HepG2 (cell line): ENCODE data around the gene VWA1. TPM values are rescaled to one million over a fixed set of nuclear protein-coding genes. Genes with fewer than 3 reads are reported as not detected.

ENCODE experiments used
- JUN ChIP-seq: sonication (generic); formaldehyde crosslinking; IDR thresholded peaks from 2 replicates; pipeline ENCODE4 v1.4.0; 2020; ENCODE audit warnings: mild to moderate bottlenecking, missing genetic modification reagents
- KDM4B ChIP-seq: sonication (generic); formaldehyde crosslinking; IDR thresholded peaks from 2 replicates; pipeline ENCODE4 v1.4.0; 2020; ENCODE audit warnings: missing genetic modification reagents
- MATR3 ChIP-seq: sonication (generic); formaldehyde crosslinking; IDR thresholded peaks from 2 replicates; pipeline ENCODE4 v1.4.0; 2020; ENCODE audit warnings: missing genetic modification reagents
- NFYC ChIP-seq: IDR thresholded peaks from 2 replicates; pipeline ENCODE4 v1.6.1; 2016; ENCODE audit warnings: missing genetic modification reagents, missing compliant biosample characterization
- PPARG ChIP-seq: conservative IDR thresholded peaks from 2 replicates; pipeline ENCODE4 v1.6.1; 2016; ENCODE audit warnings: missing biosample characterization, missing genetic modification reagents
- RBAK ChIP-seq: sonication (generic); formaldehyde crosslinking; IDR thresholded peaks from 2 replicates; pipeline ENCODE4 v1.5.1; 2020; ENCODE audit warnings: mild to moderate bottlenecking, missing genetic modification reagents
- SAFB2 ChIP-seq: sonication (generic); formaldehyde crosslinking; IDR thresholded peaks from 2 replicates; pipeline ENCODE4 v1.5.1; 2020; ENCODE audit warnings: missing genetic modification reagents, low read depth, mild to moderate bottlenecking, borderline replicate concordance
- ZNF619 ChIP-seq: sonication (generic); formaldehyde crosslinking; IDR thresholded peaks from 2 replicates; pipeline ENCODE4 v1.4.0; 2020; ENCODE audit warnings: mild to moderate bottlenecking, missing genetic modification reagents
- ZNF772 ChIP-seq: sonication (generic); formaldehyde crosslinking; IDR thresholded peaks from 2 replicates; pipeline ENCODE4 v1.5.0; 2020; ENCODE audit warnings: mild to moderate bottlenecking, missing genetic modification reagents
- ZSCAN12 ChIP-seq: sonication (generic); formaldehyde crosslinking; IDR thresholded peaks from 2 replicates; pipeline ENCODE4 v1.9.0; 2021; ENCODE audit warnings: mild to moderate bottlenecking, missing genetic modification reagents
- ZSCAN21 ChIP-seq: sonication (generic); formaldehyde crosslinking; IDR thresholded peaks from 2 replicates; pipeline ENCODE4 v1.8.0; 2022; ENCODE audit warnings: mild to moderate bottlenecking, missing genetic modification reagents, moderate library complexity, borderline replicate concordance
- polyA plus RNA-seq, 8 experiments: library from polyadenylated mRNA; depleted of rRNA in 3 of 8; stranded (reverse) in 7 of 8; unstranded in 1 of 8; fragments of >200 nt; fragmentation: Illumina TruSeq in 4 of 8; extraction: Trizol in 4 of 8; gene quantifications; 2 replicates each; pipeline versions ENCODE4 v1.2.1 to v1.2.3, GENCODE V29; 2011 to 2016; ENCODE audit warnings: low read depth in 4 of 8, missing spikeins in 1 of 8, mixed read lengths in 1 of 8; ENCODE audit not compliant: insufficient read depth in 1 of 8
- total RNA-seq, 5 experiments: library from RNA; depleted of rRNA; stranded (reverse); fragments of >200 nt; fragmentation: Illumina TruSeq; extraction: Trizol; gene quantifications; 2 replicates each; pipeline ENCODE4 v1.2.3, GENCODE V29; 2016; ENCODE audit warnings: low read depth in 1 of 5
- TF ChIP-seq, protein P1 (sequence below): sonication (generic); formaldehyde crosslinking; IDR thresholded peaks from 2 replicates; pipeline ENCODE4 v1.4.0; 2020; ENCODE audit warnings: missing genetic modification reagents
- TF ChIP-seq, protein P2 (sequence below): sonication (generic); formaldehyde crosslinking; IDR thresholded peaks from 2 replicates; pipeline ENCODE4 v1.5.1; 2020; ENCODE audit warnings: mild to moderate bottlenecking, missing genetic modification reagents, moderate library complexity
- TF ChIP-seq, protein P3 (sequence below): sonication (generic); formaldehyde crosslinking; IDR thresholded peaks from 2 replicates; pipeline ENCODE4 v1.4.0; 2020; ENCODE audit warnings: mild to moderate bottlenecking, missing genetic modification reagents
- TF ChIP-seq, protein P4 (sequence below): sonication (generic); formaldehyde crosslinking; IDR thresholded peaks from 2 replicates; pipeline ENCODE4 v1.8.1; 2023; ENCODE audit warnings: mild to moderate bottlenecking, moderate library complexity, missing genetic modification reagents

Gene VWA1
- total and polyA plus RNA-seq, 2 of the 13 experiments (the other 11 are each of a cell fraction or from before 2014, with no cell fraction given): 40.9 to 57.5 TPM

DNA sequence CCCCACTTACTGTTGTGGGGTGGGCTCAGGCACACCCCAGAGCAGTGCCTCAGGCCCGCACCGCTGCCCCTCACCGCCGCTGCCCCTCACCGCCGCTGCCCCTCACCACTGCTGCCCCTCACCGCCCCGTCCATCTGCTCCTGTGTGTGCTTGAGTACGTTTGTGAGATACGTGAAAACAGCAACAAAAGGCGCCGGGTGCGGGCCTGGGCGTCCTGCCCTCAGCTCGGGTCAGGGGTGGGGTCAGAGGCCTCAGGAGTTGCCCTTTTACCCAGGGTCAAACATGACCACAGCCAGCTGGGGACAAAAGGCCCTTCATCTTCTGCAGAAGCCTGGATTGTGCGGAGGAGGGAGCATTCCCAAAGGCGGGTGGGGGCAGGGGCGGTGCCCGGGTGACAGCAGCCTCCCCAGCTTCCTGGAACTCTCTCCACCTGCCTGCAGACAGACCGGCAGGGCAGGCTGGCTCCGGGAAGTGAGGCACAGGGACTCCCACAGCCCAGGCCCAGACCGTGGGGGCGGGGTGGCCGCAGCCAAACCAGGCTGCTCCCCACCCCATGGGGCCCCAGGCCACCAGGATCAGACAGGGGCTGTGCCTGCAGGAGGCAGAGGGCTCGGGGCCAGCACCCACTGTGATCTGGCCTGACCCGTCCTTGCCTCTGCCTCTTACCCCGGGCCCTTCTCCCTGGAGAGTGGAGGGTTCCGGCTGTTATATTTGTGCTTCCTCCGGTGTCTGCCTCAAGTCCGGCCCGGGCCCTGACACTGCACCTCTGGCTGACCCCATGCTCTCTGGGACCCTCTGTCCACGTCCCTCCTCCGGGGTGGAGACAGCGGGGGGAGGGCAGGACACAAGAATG is 2.3 kb upstream of the VWA1 start (continued):
- TF ChIP-seq, protein P1, sequence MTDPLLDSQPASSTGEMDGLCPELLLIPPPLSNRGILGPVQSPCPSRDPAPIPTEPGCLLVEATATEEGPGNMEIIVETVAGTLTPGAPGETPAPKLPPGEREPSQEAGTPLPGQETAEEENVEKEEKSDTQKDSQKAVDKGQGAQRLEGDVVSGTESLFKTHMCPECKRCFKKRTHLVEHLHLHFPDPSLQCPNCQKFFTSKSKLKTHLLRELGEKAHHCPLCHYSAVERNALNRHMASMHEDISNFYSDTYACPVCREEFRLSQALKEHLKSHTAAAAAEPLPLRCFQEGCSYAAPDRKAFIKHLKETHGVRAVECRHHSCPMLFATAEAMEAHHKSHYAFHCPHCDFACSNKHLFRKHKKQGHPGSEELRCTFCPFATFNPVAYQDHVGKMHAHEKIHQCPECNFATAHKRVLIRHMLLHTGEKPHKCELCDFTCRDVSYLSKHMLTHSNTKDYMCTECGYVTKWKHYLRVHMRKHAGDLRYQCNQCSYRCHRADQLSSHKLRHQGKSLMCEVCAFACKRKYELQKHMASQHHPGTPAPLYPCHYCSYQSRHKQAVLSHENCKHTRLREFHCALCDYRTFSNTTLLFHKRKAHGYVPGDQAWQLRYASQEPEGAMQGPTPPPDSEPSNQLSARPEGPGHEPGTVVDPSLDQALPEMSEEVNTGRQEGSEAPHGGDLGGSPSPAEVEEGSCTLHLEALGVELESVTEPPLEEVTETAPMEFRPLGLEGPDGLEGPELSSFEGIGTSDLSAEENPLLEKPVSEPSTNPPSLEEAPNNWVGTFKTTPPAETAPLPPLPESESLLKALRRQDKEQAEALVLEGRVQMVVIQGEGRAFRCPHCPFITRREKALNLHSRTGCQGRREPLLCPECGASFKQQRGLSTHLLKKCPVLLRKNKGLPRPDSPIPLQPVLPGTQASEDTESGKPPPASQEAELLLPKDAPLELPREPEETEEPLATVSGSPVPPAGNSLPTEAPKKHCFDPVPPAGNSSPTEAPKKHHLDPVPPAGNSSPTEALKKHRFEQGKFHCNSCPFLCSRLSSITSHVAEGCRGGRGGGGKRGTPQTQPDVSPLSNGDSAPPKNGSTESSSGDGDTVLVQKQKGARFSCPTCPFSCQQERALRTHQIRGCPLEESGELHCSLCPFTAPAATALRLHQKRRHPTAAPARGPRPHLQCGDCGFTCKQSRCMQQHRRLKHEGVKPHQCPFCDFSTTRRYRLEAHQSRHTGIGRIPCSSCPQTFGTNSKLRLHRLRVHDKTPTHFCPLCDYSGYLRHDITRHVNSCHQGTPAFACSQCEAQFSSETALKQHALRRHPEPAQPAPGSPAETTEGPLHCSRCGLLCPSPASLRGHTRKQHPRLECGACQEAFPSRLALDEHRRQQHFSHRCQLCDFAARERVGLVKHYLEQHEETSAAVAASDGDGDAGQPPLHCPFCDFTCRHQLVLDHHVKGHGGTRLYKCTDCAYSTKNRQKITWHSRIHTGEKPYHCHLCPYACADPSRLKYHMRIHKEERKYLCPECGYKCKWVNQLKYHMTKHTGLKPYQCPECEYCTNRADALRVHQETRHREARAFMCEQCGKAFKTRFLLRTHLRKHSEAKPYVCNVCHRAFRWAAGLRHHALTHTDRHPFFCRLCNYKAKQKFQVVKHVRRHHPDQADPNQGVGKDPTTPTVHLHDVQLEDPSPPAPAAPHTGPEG (CRISPR knock-in tag): no peak
- TF ChIP-seq, protein P2, sequence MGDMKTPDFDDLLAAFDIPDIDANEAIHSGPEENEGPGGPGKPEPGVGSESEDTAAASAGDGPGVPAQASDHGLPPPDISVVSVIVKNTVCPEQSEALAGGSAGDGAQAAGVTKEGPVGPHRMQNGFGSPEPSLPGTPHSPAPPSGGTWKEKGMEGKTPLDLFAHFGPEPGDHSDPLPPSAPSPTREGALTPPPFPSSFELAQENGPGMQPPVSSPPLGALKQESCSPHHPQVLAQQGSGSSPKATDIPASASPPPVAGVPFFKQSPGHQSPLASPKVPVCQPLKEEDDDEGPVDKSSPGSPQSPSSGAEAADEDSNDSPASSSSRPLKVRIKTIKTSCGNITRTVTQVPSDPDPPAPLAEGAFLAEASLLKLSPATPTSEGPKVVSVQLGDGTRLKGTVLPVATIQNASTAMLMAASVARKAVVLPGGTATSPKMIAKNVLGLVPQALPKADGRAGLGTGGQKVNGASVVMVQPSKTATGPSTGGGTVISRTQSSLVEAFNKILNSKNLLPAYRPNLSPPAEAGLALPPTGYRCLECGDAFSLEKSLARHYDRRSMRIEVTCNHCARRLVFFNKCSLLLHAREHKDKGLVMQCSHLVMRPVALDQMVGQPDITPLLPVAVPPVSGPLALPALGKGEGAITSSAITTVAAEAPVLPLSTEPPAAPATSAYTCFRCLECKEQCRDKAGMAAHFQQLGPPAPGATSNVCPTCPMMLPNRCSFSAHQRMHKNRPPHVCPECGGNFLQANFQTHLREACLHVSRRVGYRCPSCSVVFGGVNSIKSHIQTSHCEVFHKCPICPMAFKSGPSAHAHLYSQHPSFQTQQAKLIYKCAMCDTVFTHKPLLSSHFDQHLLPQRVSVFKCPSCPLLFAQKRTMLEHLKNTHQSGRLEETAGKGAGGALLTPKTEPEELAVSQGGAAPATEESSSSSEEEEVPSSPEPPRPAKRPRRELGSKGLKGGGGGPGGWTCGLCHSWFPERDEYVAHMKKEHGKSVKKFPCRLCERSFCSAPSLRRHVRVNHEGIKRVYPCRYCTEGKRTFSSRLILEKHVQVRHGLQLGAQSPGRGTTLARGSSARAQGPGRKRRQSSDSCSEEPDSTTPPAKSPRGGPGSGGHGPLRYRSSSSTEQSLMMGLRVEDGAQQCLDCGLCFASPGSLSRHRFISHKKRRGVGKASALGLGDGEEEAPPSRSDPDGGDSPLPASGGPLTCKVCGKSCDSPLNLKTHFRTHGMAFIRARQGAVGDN (CRISPR knock-in tag): peak; percentile 86
- TF ChIP-seq ZNF619: no peak; the same call in 1 of the 2 replicates
- no peak; the same call in none of the 2 replicates for TF ChIP-seq SAFB2 (CRISPR knock-in tag)
- TF ChIP-seq, protein P3, sequence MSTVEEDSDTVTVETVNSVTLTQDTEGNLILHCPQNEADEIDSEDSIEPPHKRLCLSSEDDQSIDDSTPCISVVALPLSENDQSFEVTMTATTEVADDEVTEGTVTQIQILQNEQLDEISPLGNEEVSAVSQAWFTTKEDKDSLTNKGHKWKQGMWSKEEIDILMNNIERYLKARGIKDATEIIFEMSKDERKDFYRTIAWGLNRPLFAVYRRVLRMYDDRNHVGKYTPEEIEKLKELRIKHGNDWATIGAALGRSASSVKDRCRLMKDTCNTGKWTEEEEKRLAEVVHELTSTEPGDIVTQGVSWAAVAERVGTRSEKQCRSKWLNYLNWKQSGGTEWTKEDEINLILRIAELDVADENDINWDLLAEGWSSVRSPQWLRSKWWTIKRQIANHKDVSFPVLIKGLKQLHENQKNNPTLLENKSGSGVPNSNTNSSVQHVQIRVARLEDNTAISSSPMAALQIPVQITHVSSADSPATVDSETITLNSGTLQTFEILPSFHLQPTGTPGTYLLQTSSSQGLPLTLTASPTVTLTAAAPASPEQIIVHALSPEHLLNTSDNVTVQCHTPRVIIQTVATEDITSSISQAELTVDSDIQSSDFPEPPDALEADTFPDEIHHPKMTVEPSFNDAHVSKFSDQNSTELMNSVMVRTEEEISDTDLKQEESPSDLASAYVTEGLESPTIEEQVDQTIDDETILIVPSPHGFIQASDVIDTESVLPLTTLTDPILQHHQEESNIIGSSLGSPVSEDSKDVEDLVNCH (CRISPR knock-in tag): no peak
- TF ChIP-seq MATR3: no peak
- TF ChIP-seq JUN (CRISPR knock-in tag): no peak
- TF ChIP-seq ZSCAN21 (CRISPR knock-in tag): peak; percentile 23; the same call in 1 of the 2 replicates
- TF ChIP-seq, protein P4, sequence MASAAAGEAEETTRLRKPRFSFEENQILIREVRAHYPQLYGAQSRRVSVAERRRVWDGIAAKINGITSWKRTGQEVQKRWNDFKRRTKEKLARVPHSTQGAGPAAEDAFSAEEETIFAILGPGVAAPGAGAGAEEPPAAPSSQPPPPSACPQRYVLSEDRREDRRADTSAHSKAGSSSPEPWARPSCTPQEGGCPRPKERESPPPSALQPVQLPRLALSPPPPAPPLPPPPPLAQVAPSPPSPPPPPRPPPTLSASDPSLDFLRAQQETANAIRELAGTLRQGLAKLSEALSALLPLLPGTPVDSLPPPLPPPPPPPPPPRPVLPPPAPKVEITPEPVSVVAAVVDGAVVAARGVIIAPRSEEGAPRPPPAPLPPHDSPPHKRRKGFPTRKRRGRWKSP (CRISPR knock-in tag): no peak
- TF ChIP-seq PPARG: peak; percentile 64; the same call in 1 of the 2 replicates
- TF ChIP-seq NFYC (CRISPR knock-in tag): no peak
- no peak for TF ChIP-seq RBAK (CRISPR knock-in tag)
- peak; percentile 78; the same call in 1 of the 2 replicates for TF ChIP-seq ZNF772
- peak; percentile 83; the same call in 1 of the 2 replicates for TF ChIP-seq KDM4B (CRISPR knock-in tag)
- no peak for TF ChIP-seq ZSCAN12 (CRISPR knock-in tag)
